ENCODE data around the gene SPATA31D4.
"Not testable (repeated sequence)": the region's sequence is repeated elsewhere in the genome, so short reads cannot be mapped to it uniquely, and the experiment has no call there.

SPATA31D4 gene

GRCh38 chr9:81928305-81928704, at the start of gene SPATA31D4:
SPATA31D4 (plus strand) TSS chr9:81928428; CDS start chr9:81928514, 86 bp downstream.
- not testable (repeated sequence) for DNase-seq (ENCODE audit: low read depth)

- DNase-seq (ENCODE audit: low read depth) = no peak
Measured at GRCh38 chr9:81878530-81878929, 49.7 kb upstream of the SPATA31D4 start.

- DNase-seq (ENCODE audit: low read depth) = no peak
Measured at GRCh38 chr9:81879501-81879916, 48.7 kb upstream of the SPATA31D4 start.

- no peak for DNase-seq (ENCODE audit: low read depth)
Measured at GRCh38 chr9:81885602-81886001, 42.6 kb upstream of the SPATA31D4 start.

GRCh38 chr9:81886665-81887064, 41.6 kb upstream of the SPATA31D4 start:
- DNase-seq (ENCODE audit: low read depth) = no peak

GRCh38 chr9:81890104-81890503, 38.1 kb upstream of the SPATA31D4 start:
- DNase-seq (ENCODE audit: low read depth) = peak; percentile 63

- DNase-seq (ENCODE audit: low read depth) = no peak
Measured at GRCh38 chr9:81892440-81892839, 35.8 kb upstream of the SPATA31D4 start.

GRCh38 chr9:81893929-81894328, 34.3 kb upstream of the SPATA31D4 start:
- DNase-seq (ENCODE audit: low read depth) = no peak

GRCh38 chr9:81894891-81895290, 33.3 kb upstream of the SPATA31D4 start:
- DNase-seq (ENCODE audit: low read depth) = no peak

GRCh38 chr9:81896070-81896469, 32.2 kb upstream of the SPATA31D4 start:
- DNase-seq (ENCODE audit: low read depth) = peak; percentile 20

- DNase-seq (ENCODE audit: low read depth) = no peak
Measured at GRCh38 chr9:81898851-81899250, 29.4 kb upstream of the SPATA31D4 start.

GRCh38 chr9:81902196-81902595, 26.0 kb upstream of the SPATA31D4 start:
- DNase-seq (ENCODE audit: low read depth) = no peak

GRCh38 chr9:81902626-81903025, 25.6 kb upstream of the SPATA31D4 start:
- DNase-seq (ENCODE audit: low read depth) = peak; percentile 72

GRCh38 chr9:81906671-81907070, 21.6 kb upstream of the SPATA31D4 start:
- DNase-seq (ENCODE audit: low read depth) = peak; percentile 47

GRCh38 chr9:81912135-81912534, 16.1 kb upstream of the SPATA31D4 start:
- DNase-seq (ENCODE audit: low read depth) = no peak

GRCh38 chr9:81915801-81916505, 12.3 kb upstream of the SPATA31D4 start:
- peak; percentile 85 for DNase-seq (ENCODE audit: low read depth)

GRCh38 chr9:81918507-81918906, 9.7 kb upstream of the SPATA31D4 start:
- not testable (repeated sequence) for DNase-seq (ENCODE audit: low read depth)

- DNase-seq (ENCODE audit: low read depth) = not testable (repeated sequence)
Measured at GRCh38 chr9:81930147-81930546, 1.9 kb downstream of the SPATA31D4 start.

- not testable (repeated sequence) for DNase-seq (ENCODE audit: low read depth)
Measured at GRCh38 chr9:81933547-81933946, 5.3 kb downstream of the SPATA31D4 start.

GRCh38 chr9:81943393-81943792, 15.2 kb downstream of the SPATA31D4 start, which contains the start of gene SPATA31D3:
SPATA31D3 (plus strand) TSS chr9:81943500; CDS start chr9:81943586, 86 bp downstream.
- DNase-seq (ENCODE audit: low read depth) = not testable (repeated sequence)

GRCh38 chr9:81948650-81949049, 20.4 kb downstream of the SPATA31D4 start:
- not testable (repeated sequence) for DNase-seq (ENCODE audit: low read depth)

- DNase-seq (ENCODE audit: low read depth) = no peak
Measured at GRCh38 chr9:81953096-81953495, 24.9 kb downstream of the SPATA31D4 start.

- no peak for DNase-seq (ENCODE audit: low read depth)
Measured at GRCh38 chr9:81955625-81956024, 27.4 kb downstream of the SPATA31D4 start.
